ELR (cell line): Measurements from ENCODE around the gene BABAM2.
"Not testable (repeated sequence)": the region's sequence is repeated elsewhere in the genome, so short reads cannot be mapped to it uniquely, and the experiment has no call there.

Experiments
- DNase-seq: peaks from one replicate; pipeline ENCODE4 v3.0.0-alpha.2; 2015; ENCODE audit warnings: low read depth

The BABAM2 gene

GRCh38 chr2:28082131-28082530 is 191.6 kb downstream of the BABAM2 start:
- no peak for DNase-seq

- DNase-seq: no peak
Measured at GRCh38 chr2:28083476-28083875, 192.9 kb downstream of the BABAM2 start.

GRCh38 chr2:28084564-28084963 is 194.0 kb downstream of the BABAM2 start:
- no peak for DNase-seq

GRCh38 chr2:28085201-28085600 is 194.7 kb downstream of the BABAM2 start:
- no peak for DNase-seq

DNA sequence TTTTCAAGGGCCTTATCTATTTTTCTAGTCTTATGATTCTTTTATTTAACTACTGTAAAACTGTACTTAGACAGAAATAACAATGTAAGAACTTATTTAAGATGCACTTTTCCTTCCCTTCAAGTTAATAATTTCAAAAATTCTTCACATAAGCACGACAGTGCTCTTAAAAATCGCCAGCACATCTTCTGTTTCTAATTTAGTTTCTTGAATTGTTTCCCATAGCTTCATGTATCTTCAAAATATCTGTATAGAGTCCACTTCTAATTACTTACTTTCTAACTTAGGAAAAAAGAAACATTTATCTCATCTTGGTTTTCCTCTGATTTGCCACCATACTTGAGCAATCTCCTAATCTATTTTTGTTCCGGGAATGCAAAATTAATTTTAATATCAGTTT is 196.1 kb downstream of the BABAM2 start:
- DNase-seq: no peak

DNA sequence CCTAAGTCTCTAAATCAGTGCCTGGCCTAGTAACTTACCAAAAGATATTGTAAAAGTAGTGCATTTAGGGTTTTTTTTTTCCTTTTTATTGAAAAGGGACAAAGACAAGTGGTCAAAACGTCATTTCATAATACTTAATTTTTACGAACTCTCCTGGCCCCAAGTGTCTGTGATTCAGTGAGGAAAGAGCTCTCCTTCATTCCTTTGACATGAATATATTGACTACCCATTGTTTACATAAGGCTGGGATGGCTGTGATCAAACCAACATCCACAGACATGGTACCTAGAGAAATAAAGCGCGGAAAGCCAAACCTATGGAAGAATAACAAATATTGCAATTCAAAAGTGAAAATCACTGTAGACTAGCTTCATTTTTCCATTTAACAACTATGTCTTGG is 198.4 kb downstream of the BABAM2 start:
- peak; percentile 82 for DNase-seq

DNA sequence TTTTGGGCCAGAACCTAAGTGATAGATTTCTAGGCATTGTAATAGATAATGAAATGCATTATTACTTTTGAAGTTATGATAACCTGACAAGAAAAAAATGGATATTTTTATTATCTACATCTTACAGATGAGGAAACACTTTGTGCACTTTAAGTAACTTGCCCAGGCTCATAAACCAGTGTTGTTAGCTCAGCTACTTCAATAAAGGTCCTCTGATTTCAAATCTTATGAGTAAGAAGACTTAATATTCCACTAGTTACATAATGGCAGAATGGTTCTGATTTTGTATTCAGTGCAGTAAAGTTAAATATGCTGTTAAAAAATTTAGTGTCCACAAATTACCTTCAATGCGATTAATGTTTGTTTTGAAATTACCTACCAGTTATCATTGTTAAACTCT is 199.0 kb downstream of the BABAM2 start:
- DNase-seq: no peak

DNA sequence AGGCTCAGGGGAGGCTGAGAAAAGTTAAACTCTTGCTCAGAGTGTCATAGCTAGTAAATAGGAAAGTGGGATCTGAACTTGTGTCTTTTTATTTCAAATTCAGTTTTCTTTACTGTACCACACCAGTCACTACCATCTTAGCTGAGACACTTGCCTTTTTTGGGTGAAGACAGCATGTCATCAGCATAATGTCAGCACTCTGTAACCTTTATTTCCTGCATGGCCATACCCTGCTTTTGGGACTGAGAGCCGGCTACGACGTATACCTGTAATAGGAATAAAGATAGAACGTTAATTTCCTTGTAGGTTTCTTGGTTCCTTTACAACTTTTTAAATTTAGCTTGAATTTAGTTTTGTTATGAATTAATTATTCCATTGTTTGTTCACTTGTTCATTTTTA is 202.8 kb downstream of the BABAM2 start:
- no peak for DNase-seq

- DNase-seq: no peak
Measured at GRCh38 chr2:28093768-28094167, 203.2 kb downstream of the BABAM2 start.

- no peak for DNase-seq
Measured at GRCh38 chr2:28094739-28095138, 204.2 kb downstream of the BABAM2 start.

- DNase-seq: no peak
Measured at GRCh38 chr2:28095622-28096021, 205.1 kb downstream of the BABAM2 start.

- DNase-seq: peak; percentile 42
Measured at GRCh38 chr2:28096421-28096820, 205.9 kb downstream of the BABAM2 start.

GRCh38 chr2:28098501-28099225 is 208.1 kb downstream of the BABAM2 start:
- DNase-seq: no peak

GRCh38 chr2:28101123-28101522 is 210.6 kb downstream of the BABAM2 start:
- DNase-seq: no peak

DNA sequence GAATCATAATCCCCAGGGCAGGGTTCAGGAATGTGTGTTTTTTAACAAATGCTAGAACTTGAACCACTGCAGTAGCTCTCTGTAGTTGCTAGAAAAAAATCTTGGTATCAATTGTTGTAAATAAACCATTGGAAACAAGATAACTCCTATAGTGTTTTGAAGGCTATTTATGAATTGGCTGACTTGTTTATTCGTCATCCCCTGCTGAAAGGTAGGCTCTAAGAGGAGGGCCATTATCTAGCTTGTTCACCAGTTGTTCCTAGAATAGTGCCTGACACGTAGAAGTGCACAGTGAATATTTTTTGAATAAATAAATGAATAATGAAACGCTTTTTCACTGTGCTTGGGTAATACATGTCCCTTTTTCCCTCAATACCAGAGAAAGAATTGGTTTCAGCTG is 211.4 kb downstream of the BABAM2 start:
- DNase-seq: peak; percentile 45

- peak; percentile 65 for DNase-seq
Measured at GRCh38 chr2:28102455-28102874, 211.9 kb downstream of the BABAM2 start.

GRCh38 chr2:28103611-28104010 is 213.1 kb downstream of the BABAM2 start:
- no peak for DNase-seq

- DNase-seq: no peak
Measured at GRCh38 chr2:28108143-28108542, 217.6 kb downstream of the BABAM2 start.

DNA sequence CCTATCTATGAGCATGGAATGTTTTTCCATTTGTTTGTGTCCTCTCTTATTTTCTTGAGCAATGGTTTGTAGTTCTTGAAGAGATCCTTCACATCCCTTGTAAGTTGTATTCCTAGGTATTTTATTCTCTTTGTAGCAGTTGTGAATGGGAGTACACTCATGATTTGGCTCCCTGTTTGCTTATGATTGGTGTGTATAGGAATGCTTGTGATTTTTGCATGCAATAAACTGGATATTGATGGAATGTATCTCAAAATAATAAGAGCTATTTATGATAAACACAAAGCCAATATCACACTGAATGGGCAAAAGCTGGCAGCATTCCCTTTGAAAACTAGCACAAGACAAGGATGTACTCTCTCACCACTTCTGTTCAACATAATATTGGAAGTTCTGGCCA is 223.2 kb downstream of the BABAM2 start:
- not testable (repeated sequence) for DNase-seq

DNA sequence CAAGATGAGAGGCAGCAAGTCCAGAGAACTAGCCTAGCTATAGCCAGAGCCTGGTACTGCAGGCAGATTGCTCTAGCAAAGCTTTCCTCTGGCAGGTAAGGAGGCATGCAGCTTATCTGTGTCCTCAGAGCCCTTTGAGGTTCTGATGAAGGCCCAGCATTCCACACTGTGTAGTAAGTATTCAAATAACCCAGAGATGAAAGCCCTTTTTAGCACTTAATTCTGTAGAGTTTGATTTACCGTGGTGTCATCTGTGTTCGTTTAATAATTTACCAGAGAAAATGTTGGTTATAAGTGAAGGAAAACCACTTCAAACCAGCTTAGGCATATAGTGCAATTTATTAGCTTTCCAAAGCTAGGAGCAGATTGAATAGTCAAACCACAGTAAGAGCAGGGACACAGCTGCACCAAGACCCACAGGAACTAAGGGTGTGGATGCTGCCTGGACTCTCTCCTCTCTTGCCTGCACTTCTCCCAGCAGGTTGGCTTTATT is 226.6 kb downstream of the BABAM2 start:
- DNase-seq: no peak

GRCh38 chr2:28119631-28120030 is 229.1 kb downstream of the BABAM2 start:
- no peak for DNase-seq

DNA sequence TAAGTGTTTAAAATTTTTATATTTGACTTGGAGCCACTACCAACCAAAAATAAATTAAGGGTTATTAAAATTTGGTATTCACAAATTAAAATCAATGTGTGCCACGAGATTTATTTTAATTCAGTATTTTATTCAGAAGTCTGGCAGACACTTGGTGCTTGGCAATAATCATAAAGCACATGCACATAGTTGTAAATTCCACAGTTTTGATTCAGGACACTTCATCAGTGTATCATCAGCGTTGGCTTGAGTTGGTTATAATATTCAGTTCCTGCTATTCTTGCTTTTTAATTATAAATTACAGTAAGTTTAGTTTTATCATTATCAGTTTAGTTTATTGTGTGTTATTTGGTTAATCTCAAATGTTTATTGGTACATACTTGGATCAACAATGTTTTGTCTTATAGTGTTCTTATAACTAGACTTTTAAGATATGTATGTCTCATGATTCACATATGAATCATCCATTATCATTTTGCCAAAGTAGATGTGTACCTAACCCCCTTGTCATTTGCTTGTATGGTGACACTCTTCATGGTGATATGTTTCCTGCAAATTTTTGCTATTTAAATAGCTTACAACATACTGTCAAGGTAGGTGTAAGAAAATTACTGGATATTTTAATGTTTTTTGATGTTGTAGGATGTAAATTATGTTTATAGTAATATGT is 237.9 kb downstream of the BABAM2 start:
- DNase-seq: peak; percentile 63

DNA sequence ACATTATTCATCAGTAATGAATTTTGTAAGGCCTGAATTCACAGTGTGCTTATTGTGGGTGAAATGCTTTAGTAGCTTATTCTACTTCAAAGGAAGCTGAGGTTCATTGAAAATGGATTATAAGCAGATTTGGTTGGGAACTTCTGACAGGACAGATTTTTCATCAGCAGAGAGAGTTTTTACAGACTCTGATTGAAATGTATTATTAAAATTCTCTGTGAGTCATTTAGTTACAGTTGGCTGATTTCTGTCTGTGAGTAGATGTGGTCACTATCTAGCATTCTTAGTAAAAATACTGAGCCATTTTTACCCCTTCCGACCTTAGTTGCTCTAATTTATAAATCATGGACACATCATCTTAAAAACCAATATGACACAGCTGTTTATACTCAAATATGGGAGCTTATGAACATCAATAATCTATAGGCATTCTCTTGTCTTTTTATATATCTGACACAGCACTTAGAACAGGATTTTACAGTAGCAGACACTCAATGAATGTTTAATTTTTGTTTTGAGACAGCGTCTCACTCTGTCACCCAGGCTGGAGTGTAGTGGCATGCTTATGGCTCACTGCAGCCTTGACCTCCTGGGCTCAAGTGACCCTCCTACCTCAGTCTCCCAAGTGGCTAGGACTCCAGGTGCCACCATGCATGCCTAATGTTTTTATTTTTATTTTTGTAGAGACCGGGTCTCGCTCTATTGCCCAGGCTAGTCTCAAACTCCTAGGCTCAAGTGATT is 239.6 kb downstream of the BABAM2 start:
- peak; percentile 57 for DNase-seq
